Germinal center (tissue), 1 donor: ENCODE data around the gene CWH43.
A peak's percentile ranks its signal among the peaks of the same experiment; 100 is the strongest.
"Not testable (repeated sequence)": the region's sequence is repeated elsewhere in the genome, so short reads cannot be mapped to it uniquely, and the experiment has no call there.

Source experiments
- DNase-seq: peaks from one replicate; pipeline ENCODE4 v3.0.0; 2012; ENCODE audit warnings: mixed read lengths, low spot score

Gene CWH43

GRCh38 chr4:48985976-48986653, at the start of gene CWH43:
CWH43 (plus strand) TSS chr4:48986275; CDS start chr4:48986430, 155 bp downstream.
- no peak for DNase-seq

DNA sequence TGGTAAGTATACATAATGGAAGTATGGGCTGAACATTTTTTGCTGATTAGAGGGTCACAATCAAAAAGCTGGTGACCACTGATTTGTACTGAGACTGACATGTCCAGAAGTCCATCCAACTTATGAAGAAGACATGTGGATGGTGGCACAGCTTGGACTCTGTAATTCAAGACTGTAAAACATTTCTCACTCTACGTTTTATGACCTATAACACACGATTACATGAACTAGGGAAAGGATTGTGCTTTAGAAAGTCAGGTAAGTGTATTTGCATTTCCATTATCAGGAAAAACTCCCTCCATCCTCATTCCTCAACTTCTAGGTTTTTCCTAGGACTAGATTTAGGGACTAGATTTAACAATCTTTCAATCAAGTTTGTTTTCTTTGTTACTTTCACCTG, 49.0 kb upstream of the CWH43 start:
- no peak for DNase-seq

GRCh38 chr4:48938831-48939230, 47.2 kb upstream of the CWH43 start:
- no peak for DNase-seq

DNA sequence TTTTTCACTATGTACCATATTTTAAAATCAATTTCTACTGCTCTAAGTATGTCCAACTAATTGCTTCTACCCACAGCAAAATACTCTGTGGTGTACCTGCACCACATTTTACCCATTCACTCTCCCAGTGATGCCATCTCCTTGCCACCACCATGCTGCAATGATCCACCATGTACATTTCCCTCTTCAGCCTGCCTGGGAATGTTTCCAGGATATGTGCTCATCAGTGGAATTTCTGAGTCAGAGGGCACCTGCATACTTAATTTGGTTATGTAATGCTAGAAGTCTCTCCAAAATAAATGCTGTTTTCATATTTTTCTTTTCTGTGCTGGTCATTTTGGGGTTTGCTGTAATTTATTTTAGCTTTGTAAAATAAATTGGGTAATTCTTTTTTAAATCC, 46.3 kb upstream of the CWH43 start:
- DNase-seq = no peak

DNA sequence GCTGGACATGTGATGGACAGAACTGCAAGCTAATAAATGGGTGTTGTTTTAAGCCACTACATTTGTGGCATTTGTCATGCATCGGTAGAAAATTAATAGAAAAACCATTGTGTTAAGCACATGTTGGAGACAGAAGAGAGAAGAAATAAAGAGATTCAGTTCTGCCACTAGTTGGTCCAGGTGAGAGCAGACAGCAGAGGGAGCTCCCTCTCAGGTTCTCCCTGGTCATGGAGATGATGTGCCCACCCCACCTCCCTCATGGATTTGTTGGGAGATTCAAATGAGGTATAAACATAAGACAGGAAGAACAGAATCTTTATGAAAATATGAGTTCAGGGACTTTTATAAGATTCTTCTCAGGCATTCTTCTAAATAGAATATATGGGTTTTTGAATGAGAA, 42.7 kb upstream of the CWH43 start:
- DNase-seq = no peak

DNA sequence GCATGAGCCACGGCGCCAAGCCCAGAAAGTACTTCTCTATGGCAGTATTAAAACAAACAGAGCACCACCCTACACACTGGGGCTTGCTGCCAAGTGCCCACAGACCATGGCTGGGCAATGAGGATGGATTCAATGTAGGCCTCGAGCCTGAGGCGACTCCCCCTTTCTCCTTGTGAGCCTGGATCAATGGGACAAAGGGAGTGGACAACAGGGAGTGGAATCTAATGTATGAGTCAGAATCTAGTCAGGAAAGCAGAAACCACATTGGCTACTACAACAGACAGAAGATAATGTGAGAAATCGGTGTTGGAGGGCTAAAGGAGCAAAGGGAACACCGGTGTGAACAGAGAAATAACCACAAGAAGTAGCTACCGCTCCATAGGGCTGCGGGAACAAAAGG, 41.8 kb upstream of the CWH43 start:
- DNase-seq = no peak

DNA sequence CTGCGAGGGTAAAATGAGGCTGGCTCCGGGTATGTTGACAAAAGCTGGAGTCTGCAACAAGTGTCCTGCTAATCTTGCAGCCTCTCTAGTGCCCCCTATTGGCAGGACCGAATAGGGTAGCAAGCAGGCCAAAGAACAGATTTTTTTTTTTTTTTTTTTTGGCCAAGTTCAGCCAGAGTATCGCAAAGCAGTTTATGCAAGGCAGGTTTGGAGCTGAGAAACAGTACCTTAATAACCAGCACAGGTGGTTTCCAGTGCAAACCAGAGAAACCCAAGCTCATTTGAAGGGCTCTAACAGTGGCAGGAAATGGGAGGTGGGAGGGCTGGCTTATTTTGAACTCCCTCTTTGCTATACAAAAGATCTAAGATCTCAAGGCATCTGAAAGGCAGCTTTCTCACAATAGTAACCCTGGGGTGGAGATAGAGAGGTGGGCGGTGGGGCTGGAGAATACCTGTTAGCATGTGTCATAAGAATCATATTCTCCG, 41.3 kb upstream of the CWH43 start:
- DNase-seq = no peak

GRCh38 chr4:48945981-48946380, 40.1 kb upstream of the CWH43 start:
- DNase-seq = no peak

DNA sequence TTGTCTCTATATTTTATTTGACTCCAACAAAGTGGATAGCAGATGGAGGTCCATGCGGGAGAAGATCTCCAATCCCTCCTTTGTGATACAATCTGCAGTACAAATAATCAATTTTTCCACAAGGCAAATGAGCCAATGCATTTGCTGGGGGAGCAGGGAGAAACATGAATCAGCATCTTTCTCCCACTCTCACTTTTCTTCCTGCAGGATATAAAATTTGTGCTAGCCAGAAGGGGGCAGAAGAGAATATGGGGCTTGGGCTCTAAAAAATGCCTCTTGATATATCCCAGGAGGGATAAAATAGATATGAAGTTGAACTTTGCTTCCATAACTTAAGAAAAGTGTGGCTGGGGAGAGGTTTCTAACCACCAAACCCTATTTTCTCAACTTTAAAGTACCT, 38.3 kb upstream of the CWH43 start:
- DNase-seq = no peak

GRCh38 chr4:48949086-48949485, 37.0 kb upstream of the CWH43 start:
- DNase-seq = no peak

DNA sequence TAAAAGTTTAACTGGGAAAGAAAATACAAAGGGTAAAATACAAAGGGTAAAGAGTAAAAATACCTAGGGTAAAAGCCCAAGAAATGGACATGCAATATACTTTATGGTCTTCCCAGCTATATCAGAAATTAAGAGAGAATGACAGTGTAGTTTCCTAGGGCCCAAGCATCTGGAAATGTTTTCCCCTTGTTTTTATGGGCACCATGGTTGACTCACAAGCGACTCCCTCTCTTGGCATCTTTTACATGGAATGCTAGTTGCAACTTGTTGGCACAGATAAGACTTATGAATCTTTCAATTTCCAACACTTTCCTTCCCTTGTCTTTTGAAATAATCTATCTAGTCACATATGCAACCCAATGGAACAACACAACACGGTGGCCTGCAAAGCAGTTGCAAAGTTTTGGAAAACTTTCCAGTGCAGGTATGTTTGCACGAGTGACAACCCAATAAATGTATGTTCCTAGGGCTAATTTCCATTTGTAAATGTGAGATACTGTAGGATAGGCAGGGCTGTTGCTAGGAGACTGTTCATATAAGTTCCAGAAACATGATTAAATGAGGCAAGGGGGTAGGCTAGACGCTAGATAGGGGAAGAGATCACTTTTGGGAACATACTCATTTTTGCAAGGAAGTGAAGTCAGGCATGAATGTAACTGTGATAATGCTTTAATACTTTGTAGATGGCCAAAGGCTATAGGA, 36.4 kb upstream of the CWH43 start:
- DNase-seq = no peak

- no peak for DNase-seq
Observed at GRCh38 chr4:48954314-48954713, 31.8 kb upstream of the CWH43 start.

DNA sequence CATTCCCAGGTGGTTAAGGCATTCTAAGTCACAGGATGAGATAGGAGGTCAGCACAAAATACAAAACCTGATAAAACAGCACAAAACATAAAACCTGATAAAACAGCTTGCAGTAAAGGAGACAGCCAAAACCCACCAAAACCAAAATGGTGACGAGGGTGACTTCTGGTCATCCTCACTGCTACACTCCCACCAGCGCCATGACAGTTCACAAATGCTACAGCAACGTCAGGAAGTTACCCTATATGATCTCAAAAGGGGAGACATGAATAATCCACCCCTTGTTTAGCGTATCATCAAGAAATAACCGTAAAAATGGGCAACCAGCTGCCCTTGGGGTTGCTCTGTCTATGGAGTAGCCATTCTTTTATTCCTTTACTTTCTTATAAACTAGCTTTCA, 28.7 kb upstream of the CWH43 start:
- DNase-seq = not testable (repeated sequence)

DNA sequence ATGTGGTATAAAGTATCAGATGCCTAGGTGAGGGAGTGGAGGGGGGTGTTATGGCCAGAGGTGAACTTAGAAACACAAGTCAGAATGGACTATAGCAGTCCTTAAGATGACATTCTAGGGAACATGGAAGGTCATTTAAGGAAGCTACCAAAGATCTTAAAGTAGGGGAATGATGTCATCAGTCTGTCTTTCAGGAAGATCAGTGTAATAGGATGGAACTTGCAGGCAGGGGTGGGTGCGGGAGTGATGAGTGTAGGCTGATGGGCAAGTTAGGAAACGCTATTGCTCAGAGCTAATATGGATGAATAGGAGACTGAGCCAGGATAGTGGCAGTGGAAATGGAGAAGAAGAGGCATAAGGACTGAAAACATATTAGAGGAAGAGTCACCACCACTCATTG, 27.5 kb upstream of the CWH43 start:
- no peak for DNase-seq

DNA sequence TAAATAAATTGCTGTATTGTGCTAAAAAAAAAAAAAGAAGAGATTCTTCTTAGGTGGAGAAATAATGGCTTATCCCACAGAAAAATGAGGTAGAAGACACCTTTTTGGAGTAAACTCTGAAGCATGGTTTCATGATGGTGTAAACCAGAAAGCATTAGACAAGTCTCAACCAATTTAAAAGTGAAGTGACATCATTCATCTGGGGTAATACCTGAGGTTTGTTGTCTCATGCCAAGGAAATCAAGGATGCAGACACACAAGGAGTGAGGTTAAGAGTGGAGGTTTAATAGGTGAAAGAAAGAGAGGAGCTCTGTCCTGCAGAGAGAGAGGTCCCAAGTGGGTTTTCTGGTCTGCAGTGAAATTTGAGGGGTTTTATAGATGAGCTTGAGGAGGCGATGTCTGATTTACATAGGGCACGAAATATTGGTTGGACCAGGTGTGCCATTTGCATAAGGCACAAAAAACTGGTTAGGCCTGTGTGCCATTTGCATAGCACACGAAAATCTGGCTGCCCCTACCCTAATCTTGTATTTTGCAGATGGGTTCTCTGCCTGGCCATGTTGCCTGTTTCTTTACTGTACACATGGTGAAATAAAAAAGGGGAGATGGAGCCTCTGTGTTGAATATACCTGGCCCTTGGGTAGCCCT, 25.0 kb upstream of the CWH43 start:
- DNase-seq = no peak

- no peak for DNase-seq
Observed at GRCh38 chr4:48962636-48963035, 23.4 kb upstream of the CWH43 start.

DNA sequence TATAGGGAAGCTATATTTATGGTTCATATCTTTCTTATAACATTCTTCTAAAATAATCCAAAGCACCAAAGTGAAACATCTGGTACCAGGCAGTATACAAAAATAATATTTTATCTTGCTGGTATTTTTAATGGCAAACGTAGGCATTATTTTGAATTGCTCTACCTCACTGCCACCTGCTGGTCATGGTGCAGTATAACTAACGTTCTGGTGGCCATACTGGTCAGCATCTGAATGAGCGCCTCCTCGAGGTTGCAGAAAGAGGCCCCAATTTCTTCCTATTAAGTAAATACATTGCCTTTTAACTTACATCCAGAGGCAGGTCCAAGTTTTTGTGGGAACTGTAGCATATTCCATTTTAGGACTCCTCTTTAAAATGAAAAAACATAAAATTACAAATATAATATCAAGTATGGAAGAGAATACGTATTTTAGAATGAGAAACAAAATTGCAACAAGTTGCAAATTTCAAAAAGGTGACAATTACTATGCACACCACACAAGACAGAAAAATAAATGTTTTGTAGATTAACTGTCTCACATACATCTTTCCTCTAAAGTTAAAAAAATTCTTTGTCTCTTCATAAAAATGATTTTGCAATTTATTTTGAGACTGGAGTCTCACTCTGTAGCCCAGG, 22.9 kb upstream of the CWH43 start:
- peak; percentile 62 for DNase-seq

GRCh38 chr4:48967101-48967500, 19.0 kb upstream of the CWH43 start:
- no peak for DNase-seq

GRCh38 chr4:48967631-48968030, 18.4 kb upstream of the CWH43 start:
- no peak for DNase-seq

GRCh38 chr4:48968814-48969213, 17.3 kb upstream of the CWH43 start:
- no peak for DNase-seq

- DNase-seq = no peak
Observed at GRCh38 chr4:48970471-48970921, 15.6 kb upstream of the CWH43 start.

DNA sequence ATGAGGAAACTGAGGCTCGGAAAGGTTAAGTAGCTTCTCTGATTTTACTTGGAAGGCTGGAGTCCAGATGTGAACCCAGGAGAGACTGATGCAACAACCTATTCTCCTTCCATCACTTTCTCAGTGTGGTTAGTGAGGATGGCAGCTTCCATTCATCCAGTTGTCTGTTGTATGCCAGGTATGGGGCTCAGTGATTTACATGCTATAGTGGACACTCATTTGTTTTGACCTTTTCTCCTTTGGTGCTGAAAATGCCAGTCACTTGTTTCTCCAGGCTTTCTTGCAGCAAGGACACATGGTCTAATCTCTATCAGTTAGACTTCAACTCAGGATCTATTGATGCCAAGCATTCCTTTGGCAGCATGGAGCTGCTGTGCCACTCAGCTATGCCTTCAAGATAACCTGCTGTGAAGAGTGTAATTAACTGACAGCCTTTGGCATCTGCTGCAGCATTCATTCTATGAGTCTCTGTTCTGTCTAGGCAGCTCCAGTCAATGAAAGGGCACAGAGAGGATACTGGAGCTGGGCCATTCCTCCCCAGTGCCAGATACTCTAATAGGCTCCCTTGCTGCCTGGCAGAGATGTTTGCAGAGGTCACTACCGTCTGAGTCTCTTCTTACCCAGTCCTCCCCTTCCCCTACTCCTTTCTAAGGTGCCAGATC, 11.0 kb upstream of the CWH43 start:
- DNase-seq = no peak
